HepG2 (cell line): ENCODE results near the gene MMP17. TPM values are rescaled to one million over a fixed set of nuclear protein-coding genes. Genes with fewer than 3 reads are reported as not detected.

Experiments
- ATAC-seq: fragments of 200-7000 bp; cut with Tn5 transposase; 3 replicates; pipeline ENCODE4 v1.9.1; 2020; ENCODE audit warnings: mild to moderate bottlenecking, moderate library complexity
- BruUV-seq: library from RNA; stranded (reverse); fragments of 400-500 nt; replicated peaks from 2 replicates; lab custom pipeline; 2021; lab: Mats Ljungman, UMichigan
- CTCF ChIA-PET: fragments of 300-600 bp; formaldehyde crosslinking; extraction: SDS; loops from one replicate; lab custom pipeline; 2021; ENCODE audit warnings: low total read pairs, inconsistent platforms, low intra/inter-chr PET ratio; lab: Yijun Ruan, JAX
- POLR2A ChIA-PET: fragments of 350-600 bp; sonication (Branson Sonifier 250); formaldehyde crosslinking; loops from one replicate; lab custom pipeline; 2020; ENCODE audit warnings: antibody characterized with exemption, inconsistent platforms; lab: Yijun Ruan, JAX
- DNase-seq: peaks from one replicate; pipeline ENCODE4 v3.0.0-alpha.2; 2015; ENCODE audit warnings: low spot score
- FAIRE-seq: peaks from 3 replicates; lab custom pipeline; 2011; peaks lifted over from hg19 to GRCh38; lab: Jason Lieb, UNC
- H2AFZ ChIP-seq: one replicate; pipeline ENCODE4 v1.6.1; 2011; ENCODE audit warnings: low read length, inconsistent platforms
- H3K27ac ChIP-seq: fragments of 300-600 bp; 3 replicates; pipeline ENCODE4 v1.8.0; 2011; ENCODE audit warnings: mixed run types, mild to moderate bottlenecking, mixed read lengths, low read length, inconsistent platforms; ENCODE audit not compliant: insufficient read depth; ENCODE audit errors: extremely low read length
- H3K27me3 ChIP-seq, 2 experiments: fragments of 200-600 bp in 1 of 2; 2 replicates in 1 of 2; 3 replicates in 1 of 2; pipeline versions ENCODE4 v1.6.0 to v1.8.0; 2011; ENCODE audit warnings: low read length in 2 of 2, mild to moderate bottlenecking in 2 of 2, moderate library complexity in 2 of 2, inconsistent platforms in 1 of 2; ENCODE audit not compliant: insufficient read depth in 2 of 2, control insufficient read depth in 1 of 2
- H3K36me3 ChIP-seq, 2 experiments: fragments of 200-600 bp in 1 of 2; replicated peaks in 1 of 2; 2 replicates in 1 of 2; 3 replicates in 1 of 2; pipeline versions ENCODE4 v1.5.1 to v1.8.0; 2011; ENCODE audit warnings: low read length in 2 of 2, inconsistent platforms in 1 of 2; ENCODE audit not compliant: insufficient read depth in 2 of 2, control insufficient read depth in 1 of 2
- H3K4me1 ChIP-seq: 2 replicates; pipeline ENCODE4 v1.5.1; 2012; ENCODE audit warnings: low read length, inconsistent platforms; ENCODE audit not compliant: insufficient read depth
- H3K4me2 ChIP-seq: 2 replicates; pipeline ENCODE4 v1.6.0; 2011; ENCODE audit warnings: low read depth, low read length, inconsistent platforms
- H3K4me3 ChIP-seq, 3 experiments: fragments of 200-600 bp in 1 of 3; sonication (generic), shearing (Covaris generic) in 1 of 3; replicated peaks in 1 of 3; 2 replicates each; pipeline ENCODE4 v1.5.1; 2011 to 2016; ENCODE audit warnings: low read length in 3 of 3, inconsistent platforms in 2 of 3, low read depth in 2 of 3, mild to moderate bottlenecking in 2 of 3, control low read depth in 1 of 3, mixed read lengths in 1 of 3; ENCODE audit not compliant: insufficient read depth in 1 of 3
- H3K79me2 ChIP-seq: one replicate; pipeline ENCODE4 v1.6.1; 2011; ENCODE audit warnings: low read length, inconsistent platforms; ENCODE audit not compliant: insufficient read depth
- H3K9ac ChIP-seq: 2 replicates; pipeline ENCODE4 v1.6.0; 2011; ENCODE audit warnings: mild to moderate bottlenecking, low read depth, low read length, inconsistent platforms; ENCODE audit not compliant: insufficient read depth
- H3K9me3 ChIP-seq: 2 replicates; pipeline ENCODE4 v1.5.1; 2012; ENCODE audit warnings: mild to moderate bottlenecking, low read length
- H4K20me1 ChIP-seq: 2 replicates; pipeline ENCODE4 v1.6.0; 2011; ENCODE audit warnings: inconsistent platforms, mild to moderate bottlenecking, low read length, moderate library complexity; ENCODE audit not compliant: insufficient read depth
- FOXO1 ChIP-seq: sonication (generic); formaldehyde crosslinking; IDR thresholded peaks from 2 replicates; pipeline ENCODE4 v1.4.0; 2020; ENCODE audit warnings: missing genetic modification reagents
- KDM5B ChIP-seq: sonication (generic); formaldehyde crosslinking; IDR thresholded peaks from 2 replicates; pipeline ENCODE4 v1.4.0; 2020; ENCODE audit warnings: missing genetic modification reagents, mild to moderate bottlenecking, borderline replicate concordance
- KLF9 ChIP-seq: IDR thresholded peaks from 2 replicates; pipeline ENCODE4 v1.6.1; 2016; ENCODE audit warnings: low read depth
- RCOR2 ChIP-seq: IDR thresholded peaks from 2 replicates; pipeline ENCODE4 v1.6.1; 2016; ENCODE audit warnings: missing biosample characterization, missing genetic modification reagents
- RFXAP ChIP-seq: sonication (generic); formaldehyde crosslinking; IDR thresholded peaks from 2 replicates; pipeline ENCODE4 v1.4.0; 2020; ENCODE audit warnings: missing genetic modification reagents, borderline replicate concordance
- TARDBP ChIP-seq: sonication (generic); formaldehyde crosslinking; IDR thresholded peaks from 2 replicates; pipeline ENCODE4 v1.8.0; 2022; ENCODE audit warnings: mild to moderate bottlenecking, missing genetic modification reagents
- TCF7L2 ChIP-seq: IDR thresholded peaks from 2 replicates; pipeline ENCODE4 v1.6.1; 2011; ENCODE audit warnings: mild to moderate bottlenecking, low read depth, low read length, moderate library complexity
- TSC22D2 ChIP-seq: sonication (generic); formaldehyde crosslinking; IDR thresholded peaks from 2 replicates; pipeline ENCODE4 v1.5.1; 2020; ENCODE audit warnings: missing genetic modification reagents, mild to moderate bottlenecking, borderline replicate concordance
- ZNF318 ChIP-seq: sonication (generic); formaldehyde crosslinking; IDR thresholded peaks from 2 replicates; pipeline ENCODE4 v1.4.0; 2020; ENCODE audit warnings: mild to moderate bottlenecking, missing genetic modification reagents
- WGBS: methylation state at CpG from one replicate; pipeline ENCODE4 v1.1.6; 2017; ENCODE audit warnings: low lambda C conversion rate; 5-methylcytosine and 5-hydroxymethylcytosine counted together
- in situ Hi-C: cut with HindIII; loops from 2 replicates; pipeline ENCODE4 v1.10.0; 2017; ENCODE audit warnings: low pct_unique_long_range_greater_than_20kb; ENCODE audit not compliant: extremely low pct_ligation_motif_present
- intact Hi-C: fragments of 100-400 bp; cut with micrococcal nuclease; formaldehyde crosslinking; loops from one replicate; pipeline ENCODE4 v1.10.0; 2022; ENCODE audit not compliant: unreplicated experiment
- polyA plus RNA-seq, 8 experiments: library from polyadenylated mRNA; depleted of rRNA in 3 of 8; stranded (reverse) in 7 of 8; unstranded in 1 of 8; fragments of >200 nt; fragmentation: Illumina TruSeq in 4 of 8; extraction: Trizol in 4 of 8; gene quantifications; 2 replicates each; pipeline versions ENCODE4 v1.2.1 to v1.2.3, GENCODE V29; 2011 to 2016; ENCODE audit warnings: low read depth in 4 of 8, missing spikeins in 1 of 8, mixed read lengths in 1 of 8; ENCODE audit not compliant: insufficient read depth in 1 of 8
- total RNA-seq, 5 experiments: library from RNA; depleted of rRNA; stranded (reverse); fragments of >200 nt; fragmentation: Illumina TruSeq; extraction: Trizol; gene quantifications; 2 replicates each; pipeline ENCODE4 v1.2.3, GENCODE V29; 2016; ENCODE audit warnings: low read depth in 1 of 5
- TF ChIP-seq, protein P1 (sequence below): sonication (generic); formaldehyde crosslinking; IDR thresholded peaks from 2 replicates; pipeline ENCODE4 v1.4.0; 2020; ENCODE audit warnings: mild to moderate bottlenecking, missing genetic modification reagents
- TF ChIP-seq, protein P2 (sequence below): sonication (generic); formaldehyde crosslinking; IDR thresholded peaks from 2 replicates; pipeline ENCODE4 v1.5.0; 2020; ENCODE audit warnings: mild to moderate bottlenecking, low read depth, missing genetic modification reagents, borderline replicate concordance

MMP17 gene
- total and polyA plus RNA-seq, 2 of the 13 experiments (the other 11 are each of a cell fraction or from before 2014, with no cell fraction given), result 0.55 to 0.80 TPM

DNA sequence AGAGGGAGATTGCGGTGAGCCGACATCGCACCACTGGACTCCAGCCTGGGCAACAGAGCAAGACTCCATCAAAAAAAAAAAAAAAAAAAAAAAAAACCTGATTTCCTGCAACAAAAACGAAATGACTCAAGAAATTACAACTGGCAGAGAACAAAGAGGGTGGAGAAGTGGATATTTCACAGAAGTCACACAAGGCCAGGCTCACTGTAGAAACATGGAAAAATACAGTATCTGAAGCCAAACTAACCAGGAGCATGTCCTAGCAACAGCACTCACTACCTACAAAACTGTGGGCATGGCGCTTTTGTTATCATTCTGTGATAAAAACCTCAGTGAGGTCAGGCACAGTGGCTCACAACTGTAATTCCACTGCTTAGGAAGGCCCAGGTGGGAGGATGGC, 11.7 kb upstream of the MMP17 start:
- intact Hi-C loops, result no loop called here
- no peak for DNase-seq
- 72% methylated on average over 5 of the region's 5 CpGs for WGBS
- TF ChIP-seq ZNF318 (CRISPR knock-in tag) (no peak), TSC22D2 (CRISPR knock-in tag) (no peak), KLF9 (no peak), TCF7L2 (no peak), RFXAP (CRISPR knock-in tag) (no peak), RCOR2 (no peak), TARDBP (CRISPR knock-in tag) (no peak), KDM5B (CRISPR knock-in tag) (no peak), FOXO1 (no peak)
- TF ChIP-seq, protein P1, sequence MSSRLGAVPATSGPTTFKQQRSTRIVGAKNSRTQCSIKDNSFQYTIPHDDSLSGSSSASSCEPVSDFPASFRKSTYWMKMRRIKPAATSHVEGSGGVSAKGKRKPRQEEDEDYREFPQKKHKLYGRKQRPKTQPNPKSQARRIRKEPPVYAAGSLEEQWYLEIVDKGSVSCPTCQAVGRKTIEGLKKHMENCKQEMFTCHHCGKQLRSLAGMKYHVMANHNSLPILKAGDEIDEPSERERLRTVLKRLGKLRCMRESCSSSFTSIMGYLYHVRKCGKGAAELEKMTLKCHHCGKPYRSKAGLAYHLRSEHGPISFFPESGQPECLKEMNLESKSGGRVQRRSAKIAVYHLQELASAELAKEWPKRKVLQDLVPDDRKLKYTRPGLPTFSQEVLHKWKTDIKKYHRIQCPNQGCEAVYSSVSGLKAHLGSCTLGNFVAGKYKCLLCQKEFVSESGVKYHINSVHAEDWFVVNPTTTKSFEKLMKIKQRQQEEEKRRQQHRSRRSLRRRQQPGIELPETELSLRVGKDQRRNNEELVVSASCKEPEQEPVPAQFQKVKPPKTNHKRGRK (CRISPR knock-in tag), result no peak
- TF ChIP-seq, protein P2, sequence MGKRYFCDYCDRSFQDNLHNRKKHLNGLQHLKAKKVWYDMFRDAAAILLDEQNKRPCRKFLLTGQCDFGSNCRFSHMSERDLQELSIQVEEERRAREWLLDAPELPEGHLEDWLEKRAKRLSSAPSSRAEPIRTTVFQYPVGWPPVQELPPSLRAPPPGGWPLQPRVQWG (CRISPR knock-in tag), result no peak
- Histone ChIP-seq H3K9me3 (peaks cover 23% of the 10 kb centered on the region), H3K4me1 (peaks cover 24% of the 10 kb centered on the region), H2AFZ (no peak overlapping the region), H3K27ac (no peak overlapping the region), H3K36me3 (no peaks in the 10 kb centered on the region), H3K9ac (no peak overlapping the region), H3K79me2 (no peaks in the 10 kb centered on the region), H3K27me3 (no peaks in the 10 kb centered on the region; a peak in 1 of 5 replicates), H4K20me1 (no peaks in the 10 kb centered on the region), H3K4me3 (no peak overlapping the region), H3K4me2 (no peak overlapping the region)
- no peak for FAIRE-seq
- CTCF ChIA-PET, result no interaction called here
- BruUV-seq, result no TSS peak
- ATAC-seq, result no peak
- in situ Hi-C loops, result no loop called here
- POLR2A ChIA-PET, result no interaction called here
